Activated CD8-positive, alpha-beta memory T cell treated with anti-CD3 and anti-CD28 coated beads, Interleukin-2, amount 50 U/mL, for 1 hour (primary cell): ENCODE measurements around the gene FADS3.

ENCODE experiments used
- DNase-seq: peaks from one replicate; pipeline ENCODE4 v3.0.0-alpha.2; 2020; ENCODE audit errors: extremely low read depth

Gene FADS3

GRCh38 chr11:61855939-61856680 is 35.2 kb downstream of the FADS3 start:
- DNase-seq: no peak

- no peak for DNase-seq
Observed at GRCh38 chr11:61854966-61855714, 36.2 kb downstream of the FADS3 start.

- no peak for DNase-seq
Observed at GRCh38 chr11:61854206-61854895, 37.0 kb downstream of the FADS3 start.

GRCh38 chr11:61853698-61854169 is 37.6 kb downstream of the FADS3 start:
- DNase-seq: no peak

- no peak for DNase-seq
Observed at GRCh38 chr11:61851900-61852295, 39.4 kb downstream of the FADS3 start.

GRCh38 chr11:61851113-61851899 is 40.0 kb downstream of the FADS3 start:
- no peak for DNase-seq

- DNase-seq: no peak
Observed at GRCh38 chr11:61850687-61851086, 40.7 kb downstream of the FADS3 start.

GRCh38 chr11:61848631-61849030 is 42.7 kb downstream of the FADS3 start:
- no peak for DNase-seq

GRCh38 chr11:61847914-61848581 is 43.3 kb downstream of the FADS3 start:
- DNase-seq: no peak

- DNase-seq: no peak
Observed at GRCh38 chr11:61846362-61847020, 44.9 kb downstream of the FADS3 start.

- DNase-seq: no peak
Observed at GRCh38 chr11:61844909-61845565, 46.3 kb downstream of the FADS3 start.

- DNase-seq: no peak
Observed at GRCh38 chr11:61842528-61842820, 48.9 kb downstream of the FADS3 start.

GRCh38 chr11:61841636-61842527 is 49.5 kb downstream of the FADS3 start:
- DNase-seq: no peak

GRCh38 chr11:61840371-61840770 is 51.0 kb downstream of the FADS3 start:
- DNase-seq: no peak

- no peak for DNase-seq
Observed at GRCh38 chr11:61839742-61840141, 51.6 kb downstream of the FADS3 start.

- DNase-seq: no peak
Observed at GRCh38 chr11:61838921-61839320, 52.4 kb downstream of the FADS3 start.

- no peak for DNase-seq
Observed at GRCh38 chr11:61838501-61838900, 52.8 kb downstream of the FADS3 start.

- DNase-seq: no peak
Observed at GRCh38 chr11:61837411-61838005, 53.8 kb downstream of the FADS3 start.

GRCh38 chr11:61836193-61836592 is 55.2 kb downstream of the FADS3 start:
- no peak for DNase-seq
